Duodenal mucosa (tissue), 2 donors: ENCODE measurements around the gene BCOR.

Source experiments
- H3K27ac ChIP-seq: one replicate; pipeline ENCODE4 v1.7.0; 2013; ENCODE audit warnings: low read depth, low read length
- H3K27me3 ChIP-seq, 2 donors: one replicate each; pipeline ENCODE4 v1.7.0; 2013; ENCODE audit warnings: low read length in 2 of 2, control low read depth in 1 of 2; ENCODE audit not compliant: insufficient read depth in 2 of 2, control insufficient read depth in 1 of 2
- H3K36me3 ChIP-seq, 2 donors: one replicate each; pipeline ENCODE4 v1.7.0; 2013; ENCODE audit warnings: low read length in 2 of 2, control low read depth in 1 of 2; ENCODE audit not compliant: insufficient read depth in 2 of 2, control insufficient read depth in 1 of 2
- H3K4me1 ChIP-seq, 2 donors: one replicate each; pipeline ENCODE4 v1.7.0; 2013; ENCODE audit warnings: low read length in 2 of 2, control low read depth in 1 of 2; ENCODE audit not compliant: insufficient read depth in 2 of 2, control insufficient read depth in 1 of 2
- H3K4me3 ChIP-seq, 2 donors: one replicate each; pipeline ENCODE4 v1.7.0; 2013; ENCODE audit warnings: low read length in 2 of 2, low read depth in 1 of 2
- H3K9ac ChIP-seq, 2 donors: one replicate each; pipeline ENCODE4 v1.7.0; 2013; ENCODE audit warnings: low read length in 2 of 2, low read depth in 1 of 2
- H3K9me3 ChIP-seq, 2 donors: one replicate each; pipeline ENCODE4 v1.7.0; 2013; ENCODE audit warnings: low read length in 2 of 2, control low read depth in 1 of 2; ENCODE audit not compliant: control insufficient read depth in 1 of 2

BCOR gene

GRCh38 chrX:40005292-40006011, 92.3 kb downstream of the BCOR start:
- Histone ChIP-seq H3K27me3 (no peaks in the 10 kb centered on the region), H3K4me1 (peaks cover 3 to 11% of the 10 kb centered on the region in 2 donors), H3K36me3 (no peaks in the 10 kb centered on the region), H3K9me3 (no peaks in the 10 kb centered on the region), H3K4me3 (peak overlapping the region in 1 of 2 donors; percentile 22), H3K9ac (no peak overlapping the region), H3K27ac (no peak overlapping the region)

GRCh38 chrX:40004921-40005291, 92.9 kb downstream of the BCOR start:
- Histone ChIP-seq H3K4me3 (no peak overlapping the region), H3K27ac (no peak overlapping the region), H3K4me1 (peaks cover 3 to 11% of the 10 kb centered on the region in 2 donors), H3K9me3 (no peaks in the 10 kb centered on the region), H3K36me3 (no peaks in the 10 kb centered on the region), H3K9ac (no peak overlapping the region), H3K27me3 (no peaks in the 10 kb centered on the region)

DNA sequence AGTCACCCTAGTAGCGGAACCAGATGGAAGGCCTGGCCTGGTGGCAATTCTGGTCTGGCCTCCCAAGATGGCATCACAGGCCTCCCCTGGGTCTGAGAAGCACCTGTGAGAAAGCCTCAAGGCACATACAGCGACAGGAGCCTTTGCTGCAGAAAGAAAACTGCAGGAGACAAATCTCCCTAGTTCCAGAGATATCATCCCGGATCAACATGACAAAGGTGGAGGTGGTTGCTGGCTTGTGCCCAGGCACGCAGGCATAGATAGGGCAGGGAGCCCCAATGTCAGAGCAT, 93.6 kb downstream of the BCOR start:
- H3K36me3 ChIP-seq: no peaks in the 10 kb centered on the region
- H3K9me3 ChIP-seq: no peaks in the 10 kb centered on the region
- H3K4me3 ChIP-seq: no peak overlapping the region
- peaks cover 3 to 11% of the 10 kb centered on the region in 2 donors for H3K4me1 ChIP-seq
- no peak overlapping the region for H3K9ac ChIP-seq
- no peaks in the 10 kb centered on the region for H3K27me3 ChIP-seq
- no peak overlapping the region for H3K27ac ChIP-seq

DNA sequence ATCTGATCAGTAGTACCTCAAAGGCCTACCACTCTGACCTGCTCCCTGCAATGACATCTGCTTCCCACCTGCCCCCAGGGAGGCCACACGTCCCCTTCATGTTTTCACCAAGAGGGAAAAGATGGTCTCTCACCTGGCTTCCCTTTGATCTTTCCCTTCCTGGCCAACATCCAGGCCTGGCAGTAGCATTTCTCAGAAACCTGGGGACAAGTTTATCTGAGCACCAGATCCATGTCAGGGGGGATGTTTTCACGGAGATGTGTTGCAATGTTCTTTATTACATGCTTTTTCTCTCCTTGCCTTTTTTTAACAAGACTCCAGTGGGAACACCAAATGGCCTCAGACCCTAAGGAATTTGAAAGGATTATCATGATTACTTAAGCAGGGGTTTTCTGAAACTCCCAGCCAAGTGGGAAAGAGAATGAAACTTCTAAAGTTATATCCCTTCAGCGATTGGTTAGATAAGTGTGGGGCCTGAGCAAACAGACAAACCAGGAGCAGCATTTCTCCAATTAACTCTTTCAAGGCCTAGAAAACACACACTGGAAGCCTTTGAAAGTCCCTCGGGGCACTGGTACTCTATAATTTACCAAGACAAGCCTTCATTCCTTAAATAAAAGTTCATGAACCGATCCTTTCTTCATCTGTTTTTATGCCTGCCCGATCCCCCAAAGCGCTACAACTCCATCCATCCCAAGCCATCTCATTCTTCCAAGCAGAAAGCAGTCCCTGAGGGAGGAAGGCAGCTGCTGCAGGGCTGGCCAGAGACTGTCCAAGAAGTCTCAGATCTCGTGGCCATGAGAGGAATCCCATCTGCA, 94.1 kb downstream of the BCOR start:
- Histone ChIP-seq H3K4me1 (peaks cover 3 to 10% of the 10 kb centered on the region in 2 donors), H3K27ac (no peak overlapping the region), H3K27me3 (no peaks in the 10 kb centered on the region), H3K4me3 (no peak overlapping the region), H3K9ac (no peak overlapping the region), H3K9me3 (no peaks in the 10 kb centered on the region), H3K36me3 (no peaks in the 10 kb centered on the region)

- Histone ChIP-seq H3K4me1 (peaks cover 3 to 8% of the 10 kb centered on the region in 2 donors), H3K36me3 (no peaks in the 10 kb centered on the region), H3K27me3 (no peaks in the 10 kb centered on the region), H3K9me3 (no peaks in the 10 kb centered on the region), H3K9ac (no peak overlapping the region), H3K4me3 (no peak overlapping the region), H3K27ac (no peak overlapping the region)
These were observed 94.7 kb downstream of the BCOR start for GRCh38 chrX:40003071-40003427.
